B cell (primary cell): ENCODE data around the gene WTIP. TPM values are rescaled to one million over a fixed set of nuclear protein-coding genes. Genes with fewer than 3 reads are reported as not detected.

ENCODE experiments used
- ATAC-seq: fragments of 200-7000 bp; cut with Tn5 transposase; one replicate; pipeline ENCODE4 v1.10.0; 2021; ENCODE audit warnings: low read depth, mild to moderate bottlenecking, moderate number of reproducible peaks, moderate library complexity
- CTCF ChIA-PET: fragments of 350-600 bp; sonication (Branson Sonifier 250); formaldehyde crosslinking; loops from one replicate; lab custom pipeline; 2021; ENCODE audit warnings: antibody characterized with exemption, inconsistent platforms; lab: Charles Lee
- POLR2A ChIA-PET: fragments of 350-600 bp; sonication (Branson Sonifier 250); formaldehyde crosslinking; loops from one replicate; lab custom pipeline; 2021; ENCODE audit warnings: antibody characterized with exemption; lab: Charles Lee
- DNase-seq: peaks from one replicate; pipeline ENCODE4 v3.0.0; 2013
- H2AFZ ChIP-seq: 2 replicates; pipeline ENCODE4 v1.6.1; 2012; ENCODE audit warnings: mild to moderate bottlenecking, low read depth, low read length; ENCODE audit not compliant: insufficient read depth, poor library complexity, severe bottlenecking
- H3K27ac ChIP-seq, 2 donors: 1 replicate in 1 of 2; 2 replicates in 1 of 2; pipeline ENCODE4 v1.5.1; 2012 to 2013; ENCODE audit warnings: low read length in 2 of 2, mild to moderate bottlenecking in 2 of 2, moderate library complexity in 1 of 2
- H3K27me3 ChIP-seq, 4 experiments: fragments of 200-600 bp in 1 of 4; sonication (generic) in 1 of 4; replicated peaks in 1 of 4; 1 replicate in 2 of 4; 2 replicates in 2 of 4; pipeline versions ENCODE4 v1.6.1 to v1.7.0; 2013 to 2016; ENCODE audit warnings: low read length in 3 of 4, mild to moderate bottlenecking in 2 of 4, mixed read lengths in 1 of 4, moderate library complexity in 1 of 4; ENCODE audit not compliant: insufficient read depth in 4 of 4, control insufficient read depth in 3 of 4; ENCODE audit errors: control extremely low read depth in 1 of 4
- H3K36me3 ChIP-seq, 2 experiments: replicated peaks in 1 of 2; 1 replicate in 1 of 2; 2 replicates in 1 of 2; pipeline versions ENCODE4 v1.6.1 to v1.7.1; 2013; ENCODE audit warnings: low read length in 1 of 2; ENCODE audit not compliant: insufficient read depth in 2 of 2, control insufficient read depth in 1 of 2; ENCODE audit errors: control extremely low read depth in 1 of 2, extremely low read depth in 1 of 2
- H3K4me1 ChIP-seq, 2 donors: fragments of 200-600 bp in 1 of 2; sonication (generic) in 1 of 2; 1 replicate in 1 of 2; 2 replicates in 1 of 2; pipeline versions ENCODE4 v1.5.1 to v1.6.1; 2013 to 2017; ENCODE audit warnings: low read length in 2 of 2; ENCODE audit not compliant: control insufficient read depth in 2 of 2, insufficient read depth in 2 of 2
- H3K4me2 ChIP-seq: replicated peaks from 2 replicates; pipeline ENCODE3; 2012; ENCODE audit warnings: mild to moderate bottlenecking, low read depth, low read length; ENCODE audit not compliant: poor library complexity, severe bottlenecking
- H3K4me3 ChIP-seq, 5 experiments: fragments of 200-600 bp in 1 of 5; sonication (generic) in 1 of 5; 1 replicate in 3 of 5; 2 replicates in 2 of 5; pipeline versions ENCODE4 v1.5.1 to v1.7.0; 2011 to 2016; ENCODE audit warnings: low read length in 4 of 5, mild to moderate bottlenecking in 4 of 5, low read depth in 2 of 5, control low read depth in 1 of 5, moderate library complexity in 1 of 5; ENCODE audit not compliant: insufficient read depth in 1 of 5; ENCODE audit errors: control extremely low read depth in 1 of 5, extremely low read depth in 1 of 5
- H3K79me2 ChIP-seq: fragments of 200-600 bp; sonication (generic); one replicate; pipeline ENCODE4 v1.6.0; 2016; ENCODE audit warnings: low read length; ENCODE audit not compliant: control insufficient read depth, insufficient read depth
- H3K9ac ChIP-seq: fragments of 200-600 bp; sonication (generic); 2 replicates; pipeline ENCODE4 v1.6.1; 2017; ENCODE audit warnings: mild to moderate bottlenecking, low read length, moderate library complexity
- H3K9me3 ChIP-seq, 3 donors: one replicate each; pipeline versions ENCODE4 v1.6.1 to v1.7.1; 2013; ENCODE audit warnings: low read length in 2 of 3; ENCODE audit not compliant: control insufficient read depth in 2 of 3, insufficient read depth in 1 of 3; ENCODE audit errors: control extremely low read depth in 1 of 3
- H4K20me1 ChIP-seq: 2 replicates; pipeline ENCODE4 v1.6.0; 2012; ENCODE audit warnings: mild to moderate bottlenecking, low read length; ENCODE audit not compliant: insufficient read depth, control insufficient read depth, poor library complexity, severe bottlenecking
- H3K27ac Mint-ChIP-seq: one replicate; pipeline ENCODE4 v1.8.0; 2021; ENCODE audit warnings: mixed read lengths
- H3K27me3 Mint-ChIP-seq: one replicate; pipeline ENCODE4 v1.8.0; 2021; ENCODE audit warnings: mixed read lengths
- H3K4me1 Mint-ChIP-seq: one replicate; pipeline ENCODE4 v1.8.0; 2021; ENCODE audit warnings: mixed read lengths
- H3K4me3 Mint-ChIP-seq: one replicate; pipeline ENCODE4 v1.8.0; 2021; ENCODE audit warnings: mixed read lengths
- H3K9me3 Mint-ChIP-seq: one replicate; pipeline ENCODE4 v1.8.0; 2022; ENCODE audit warnings: mixed read lengths; ENCODE audit not compliant: insufficient read depth
- EZH2 ChIP-seq: IDR thresholded peaks from 2 replicates; pipeline ENCODE4 v1.6.1; 2012; ENCODE audit warnings: borderline replicate concordance, low read depth, mild to moderate bottlenecking, moderate library complexity, low read length; ENCODE audit not compliant: insufficient read depth, poor library complexity, severe bottlenecking
- WGBS: methylation state at CpG from one replicate; pipeline ENCODE4 v1.1.5; 2013; ENCODE audit warnings: missing lambda C conversion rate; ENCODE audit not compliant: insufficient coverage; 5-methylcytosine and 5-hydroxymethylcytosine counted together
- intact Hi-C: fragments of 100-400 bp; cut with micrococcal nuclease; formaldehyde crosslinking; loops from one replicate; pipeline ENCODE4 v1.10.0; 2022
- polyA plus RNA-seq: library from polyadenylated mRNA; depleted of rRNA; stranded (reverse); fragments of >200 nt; gene quantifications from 2 replicates; pipeline ENCODE4 v1.2.3, GENCODE V29; 2012
- total RNA-seq, 2 donors: library from RNA; stranded (reverse); fragments of 120-200 nt in 1 of 2; gene quantifications; 1 replicate in 1 of 2; 2 replicates in 1 of 2; pipeline versions ENCODE4 v1.2.3 to v1.2.4, GENCODE V29; 2013 to 2022
- TF ChIP-seq, protein P1 (sequence below): fragments of 200-600 bp; IDR thresholded peaks from one replicate; pipeline ENCODE4 v1.8.0; 2022; ENCODE audit warnings: antibody characterized with exemption, mild to moderate bottlenecking

WTIP gene
- total and polyA plus RNA-seq, 2 donors (not counting 1 experiment from before 2014, with no cell fraction given): 0.18 to 0.30 TPM

DNA sequence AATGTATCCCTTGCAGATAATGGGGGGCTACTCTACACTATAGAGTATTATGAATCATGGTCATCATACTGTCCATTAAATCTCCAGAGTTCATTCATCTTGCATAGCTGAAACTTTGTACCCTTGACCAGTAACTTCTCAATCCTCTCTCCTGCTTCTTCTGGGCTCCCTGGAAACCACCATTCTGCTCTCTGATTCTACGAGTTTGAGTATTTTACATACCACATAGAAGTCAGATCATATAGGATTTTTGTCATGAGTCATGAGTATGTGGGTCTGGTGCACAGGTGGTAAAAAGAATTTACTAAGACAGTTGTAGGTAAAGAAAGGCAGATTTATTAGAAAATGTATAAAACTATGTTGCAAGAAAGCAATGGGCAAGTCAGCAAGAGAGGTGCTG is 41.9 kb downstream of the WTIP start:
- Mint-ChIP-seq H3K9me3 (peaks cover 7% of the 10 kb centered on the region), H3K27me3 (peaks cover 45% of the 10 kb centered on the region), H3K4me1 (no peaks in the 10 kb centered on the region), H3K27ac (no peak overlapping the region), H3K4me3 (no peak overlapping the region)
- H4K20me1 ChIP-seq: no peaks in the 10 kb centered on the region
- H3K9ac ChIP-seq: no peak overlapping the region
- ChIA-PET CTCF (no interaction called here), POLR2A (no interaction called here)
- no peak for TF ChIP-seq EZH2
- TF ChIP-seq, protein P1, sequence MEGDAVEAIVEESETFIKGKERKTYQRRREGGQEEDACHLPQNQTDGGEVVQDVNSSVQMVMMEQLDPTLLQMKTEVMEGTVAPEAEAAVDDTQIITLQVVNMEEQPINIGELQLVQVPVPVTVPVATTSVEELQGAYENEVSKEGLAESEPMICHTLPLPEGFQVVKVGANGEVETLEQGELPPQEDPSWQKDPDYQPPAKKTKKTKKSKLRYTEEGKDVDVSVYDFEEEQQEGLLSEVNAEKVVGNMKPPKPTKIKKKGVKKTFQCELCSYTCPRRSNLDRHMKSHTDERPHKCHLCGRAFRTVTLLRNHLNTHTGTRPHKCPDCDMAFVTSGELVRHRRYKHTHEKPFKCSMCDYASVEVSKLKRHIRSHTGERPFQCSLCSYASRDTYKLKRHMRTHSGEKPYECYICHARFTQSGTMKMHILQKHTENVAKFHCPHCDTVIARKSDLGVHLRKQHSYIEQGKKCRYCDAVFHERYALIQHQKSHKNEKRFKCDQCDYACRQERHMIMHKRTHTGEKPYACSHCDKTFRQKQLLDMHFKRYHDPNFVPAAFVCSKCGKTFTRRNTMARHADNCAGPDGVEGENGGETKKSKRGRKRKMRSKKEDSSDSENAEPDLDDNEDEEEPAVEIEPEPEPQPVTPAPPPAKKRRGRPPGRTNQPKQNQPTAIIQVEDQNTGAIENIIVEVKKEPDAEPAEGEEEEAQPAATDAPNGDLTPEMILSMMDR: no peak
- intact Hi-C loops: no loop called here
- no peak overlapping the region for H3K4me2 ChIP-seq
- H2AFZ ChIP-seq: no peak overlapping the region
- no peaks in the 10 kb centered on the region for H3K4me1 ChIP-seq
- no peaks in the 10 kb centered on the region for H3K36me3 ChIP-seq
- H3K27me3 ChIP-seq: peaks cover 0 to 2% (median 1%) of the 10 kb centered on the region in 4 experiments
- H3K4me3 ChIP-seq: no peak overlapping the region
- no CpG with 5 or more reads among the region's 1 CpG for WGBS
- no peaks in the 10 kb centered on the region for H3K9me3 ChIP-seq
- ATAC-seq (no peak), DNase-seq (no peak)
- H3K79me2 ChIP-seq: no peaks in the 10 kb centered on the region
- no peak overlapping the region for H3K27ac ChIP-seq

DNA sequence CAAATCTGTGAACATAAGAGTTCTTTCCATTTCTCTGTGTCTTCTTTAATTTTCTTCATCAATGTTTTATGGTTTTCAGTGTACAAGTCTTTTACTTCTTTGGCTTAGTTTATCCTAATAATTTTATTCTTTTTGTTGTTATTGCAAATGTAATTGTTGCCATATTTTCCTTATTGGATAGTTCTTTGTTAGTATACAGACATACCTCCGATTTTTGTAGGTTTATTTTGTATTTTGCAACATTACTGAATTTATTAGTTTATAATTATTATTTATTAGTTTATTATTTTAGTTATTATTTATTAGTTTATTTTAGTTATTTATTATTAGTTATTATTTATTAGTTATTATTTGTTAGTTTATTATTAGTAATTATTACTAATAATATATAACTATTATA is 43.4 kb downstream of the WTIP start:
- DNase-seq: no peak
- Mint-ChIP-seq H3K27ac (no peak overlapping the region), H3K9me3 (peaks cover 7% of the 10 kb centered on the region), H3K4me1 (no peaks in the 10 kb centered on the region), H3K4me3 (no peak overlapping the region), H3K27me3 (peaks cover 51% of the 10 kb centered on the region)
- Histone ChIP-seq H3K9ac (no peak overlapping the region), H3K4me3 (no peak overlapping the region), H3K9me3 (no peaks in the 10 kb centered on the region), H2AFZ (no peak overlapping the region), H3K27ac (no peak overlapping the region), H4K20me1 (no peaks in the 10 kb centered on the region), H3K4me2 (no peak overlapping the region), H3K79me2 (no peaks in the 10 kb centered on the region), H3K36me3 (no peaks in the 10 kb centered on the region), H3K27me3 (peaks cover 0 to 2% (median 1%) of the 10 kb centered on the region in 4 experiments), H3K4me1 (no peaks in the 10 kb centered on the region)
- ChIA-PET POLR2A (no interaction called here), CTCF (no interaction called here)
- no CpG with 5 or more reads among the region's 1 CpG for WGBS
- TF ChIP-seq, protein P1: no peak
- TF ChIP-seq EZH2: no peak
- no peak for ATAC-seq
- intact Hi-C loops: no loop called here
